ENCODE results near the gene OR51E2.

Gene OR51E2

DNA sequence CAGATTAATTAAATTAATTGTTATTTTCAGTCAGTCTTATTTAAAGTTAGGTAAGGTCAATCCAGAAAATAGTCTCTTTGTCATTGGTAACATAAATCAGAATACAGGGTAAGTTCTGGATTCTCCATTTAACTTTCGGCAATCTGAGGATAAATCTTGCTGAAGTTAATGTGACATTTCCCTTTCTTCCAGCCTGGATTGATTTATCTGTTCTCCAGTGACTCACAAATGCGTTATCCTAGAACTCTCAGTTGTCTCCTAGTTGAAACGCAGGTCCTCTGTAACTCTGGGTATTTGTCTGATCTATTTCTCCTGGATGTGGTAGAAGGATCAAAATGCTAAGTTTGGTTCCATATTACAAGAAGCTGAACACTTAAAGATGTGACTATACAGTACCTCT lies 32.9 kb downstream of the OR51E2 start:
- no peak for DNase-seq (ENCODE audit: extremely low spot score, insufficient read length, low read depth)
- FAIRE-seq = no peak

DNA sequence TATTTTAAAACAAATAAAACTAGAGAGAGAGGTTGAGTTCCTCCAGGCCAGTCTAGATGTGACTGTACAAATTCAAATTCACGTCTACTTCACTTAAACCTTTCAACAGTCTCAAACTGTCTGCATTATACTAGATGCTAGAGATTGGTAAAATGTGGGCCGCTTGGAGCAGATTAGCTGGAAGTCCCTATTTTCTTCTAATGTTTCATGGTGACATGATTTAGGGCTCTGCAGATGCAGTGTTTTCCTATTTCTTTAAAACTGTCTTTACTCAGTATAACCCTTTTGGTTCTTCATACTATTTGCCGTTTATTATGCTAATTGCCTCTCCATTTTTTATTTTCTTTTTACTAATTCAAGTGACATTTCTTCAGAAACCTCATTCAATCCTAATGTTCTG lies 33.5 kb downstream of the OR51E2 start:
- DNase-seq (ENCODE audit: extremely low spot score, insufficient read length, low read depth) = no peak
- FAIRE-seq = no peak

DNA sequence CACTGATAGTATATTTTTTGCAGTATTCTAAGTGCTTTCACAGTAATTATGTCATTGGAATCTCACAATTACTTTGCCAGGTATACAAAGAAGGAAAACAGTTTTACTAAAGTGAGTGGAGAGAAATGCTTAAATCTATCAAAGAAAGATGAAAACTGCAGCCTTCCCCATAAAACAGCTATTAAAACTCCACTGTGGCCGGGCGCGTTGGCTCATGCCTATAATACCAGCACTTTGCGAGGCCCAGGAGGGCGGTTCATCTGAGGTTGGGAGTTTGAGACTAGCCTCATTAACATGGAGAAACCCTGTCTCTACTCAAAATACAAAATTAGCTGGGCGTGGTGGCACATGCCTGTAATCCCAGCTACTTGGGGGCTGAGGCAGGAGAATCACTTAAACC lies 34.8 kb downstream of the OR51E2 start:
- no peak for FAIRE-seq
- no peak for DNase-seq (ENCODE audit: extremely low spot score, insufficient read length, low read depth)

DNA sequence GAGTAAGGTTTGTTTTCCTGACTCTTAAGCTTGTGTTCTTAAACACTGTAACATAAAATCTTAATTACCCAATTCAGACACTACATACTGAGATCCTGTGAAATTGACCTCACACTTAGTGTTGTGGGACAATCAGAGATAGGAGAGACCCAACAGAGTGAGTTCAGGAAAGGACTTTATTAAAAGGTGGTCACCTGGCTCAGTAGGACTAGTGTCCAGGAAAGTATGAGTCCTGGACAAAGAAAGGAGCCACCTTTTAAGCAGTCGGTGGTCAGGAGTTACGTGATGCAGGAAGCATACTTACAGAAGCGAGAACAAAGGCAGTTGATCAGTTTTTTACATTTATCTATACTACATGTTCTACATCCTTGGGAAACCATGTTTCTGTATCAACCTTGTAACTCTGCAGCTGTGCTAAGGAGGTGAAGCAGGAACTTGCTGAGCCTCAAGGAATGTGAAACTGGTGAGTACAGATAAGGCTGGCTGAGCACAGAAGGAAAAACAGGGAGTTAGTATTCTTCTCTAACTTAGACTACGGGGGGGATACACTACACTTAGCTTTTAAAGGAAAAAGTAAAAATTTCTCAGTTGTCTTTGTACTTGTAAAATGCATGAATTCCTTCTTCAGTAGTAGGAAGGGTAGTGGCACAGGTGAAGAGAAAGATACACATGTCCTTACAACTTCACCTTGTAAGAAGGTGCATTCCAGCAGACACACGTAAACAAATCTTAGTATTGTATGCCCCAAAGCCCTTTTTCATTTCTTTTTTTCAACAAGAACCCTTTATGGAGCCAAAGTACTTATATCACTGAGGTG lies 38.8 kb downstream of the OR51E2 start:
- no peak for DNase-seq (ENCODE audit: extremely low spot score, insufficient read length, low read depth)
- FAIRE-seq = no peak

GRCh38 chr11:4654635-4655369 lies 42.9 kb downstream of the OR51E2 start:
- FAIRE-seq = no peak
- no peak for DNase-seq (ENCODE audit: extremely low spot score, insufficient read length, low read depth)

- FAIRE-seq (no peak), DNase-seq (ENCODE audit: extremely low spot score, insufficient read length, low read depth) (no peak)
Measured at GRCh38 chr11:4647766-4648165, 49.9 kb downstream of the OR51E2 start.

DNA sequence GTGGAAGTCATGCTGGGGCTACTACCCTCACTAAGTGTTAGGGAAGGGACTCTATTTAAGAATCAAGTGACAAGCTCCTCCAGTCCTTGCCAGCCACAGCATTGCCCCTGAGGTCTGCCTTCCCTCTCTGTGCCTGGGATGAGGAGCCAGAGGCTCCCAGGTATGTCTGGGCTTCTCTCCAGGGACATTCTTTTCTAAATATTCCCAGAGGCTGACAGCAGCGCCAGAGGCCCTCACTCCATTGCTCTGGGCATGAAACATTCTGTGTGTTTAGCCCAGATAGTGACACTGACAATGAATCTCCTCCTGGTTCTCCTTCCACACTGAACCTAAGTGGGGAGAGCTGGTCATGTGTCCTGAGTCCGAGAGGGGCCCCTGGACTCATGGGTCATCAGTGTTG lies 51.7 kb downstream of the OR51E2 start:
- no peak for DNase-seq (ENCODE audit: extremely low spot score, insufficient read length, low read depth)
- no peak for FAIRE-seq

DNA sequence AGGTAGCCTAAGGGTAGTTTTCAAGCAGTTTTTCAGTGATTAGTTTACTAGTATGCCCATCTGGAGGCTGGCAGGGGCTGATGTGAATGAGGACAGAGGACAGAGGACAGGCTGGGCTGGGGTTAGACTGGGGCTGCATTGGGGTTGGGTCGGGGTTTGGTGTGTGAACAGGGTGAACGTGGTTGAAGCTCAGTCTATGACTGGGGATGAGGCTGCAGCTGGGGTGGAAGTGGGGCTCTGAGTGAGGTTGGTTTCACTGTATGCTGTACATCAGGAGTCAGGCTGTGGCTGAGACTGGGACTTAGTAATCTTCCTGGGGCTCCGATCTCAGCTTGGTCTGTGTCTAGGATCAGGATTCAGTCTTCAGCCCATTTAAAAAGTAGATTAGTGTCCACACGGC lies 53.4 kb downstream of the OR51E2 start:
- no peak for FAIRE-seq
- DNase-seq (ENCODE audit: extremely low spot score, insufficient read length, low read depth) = no peak

DNA sequence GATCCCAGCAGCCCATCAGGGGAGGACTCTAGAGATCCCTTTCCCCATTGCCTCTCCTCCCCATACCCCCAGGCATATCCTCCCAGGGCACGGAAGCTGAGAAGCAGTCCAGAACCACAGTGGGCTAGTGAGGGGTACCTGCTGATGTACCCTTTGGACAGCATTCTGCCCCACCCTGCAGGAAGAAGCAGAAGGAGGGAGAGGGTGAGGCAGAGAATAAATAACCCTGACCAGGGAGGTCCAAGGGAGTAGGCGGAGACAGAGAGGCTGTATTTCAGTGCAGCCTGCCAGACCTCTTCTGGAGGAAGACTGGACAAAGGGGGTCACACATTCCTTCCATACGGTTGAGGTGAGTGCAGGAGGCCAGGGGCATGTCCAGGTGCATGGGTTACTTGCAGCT lies 54.0 kb downstream of the OR51E2 start, which contains the start of gene OR51E1:
Gene OR51E1 (plus strand): TSS at position 301 of the 400 bp plus-strand sequence. CDS start 8,545 bp downstream, outside the sequence.
- DNase-seq (ENCODE audit: extremely low spot score, insufficient read length, low read depth) = no peak
- FAIRE-seq = no peak

GRCh38 chr11:4643076-4643475 lies 54.6 kb downstream of the OR51E2 start:
- no peak for DNase-seq (ENCODE audit: extremely low spot score, insufficient read length, low read depth)
- no peak for FAIRE-seq

- no peak for DNase-seq (ENCODE audit: extremely low spot score, insufficient read length, low read depth)
- FAIRE-seq = no peak
Measured at GRCh38 chr11:4642043-4642442, 55.6 kb downstream of the OR51E2 start.

DNA sequence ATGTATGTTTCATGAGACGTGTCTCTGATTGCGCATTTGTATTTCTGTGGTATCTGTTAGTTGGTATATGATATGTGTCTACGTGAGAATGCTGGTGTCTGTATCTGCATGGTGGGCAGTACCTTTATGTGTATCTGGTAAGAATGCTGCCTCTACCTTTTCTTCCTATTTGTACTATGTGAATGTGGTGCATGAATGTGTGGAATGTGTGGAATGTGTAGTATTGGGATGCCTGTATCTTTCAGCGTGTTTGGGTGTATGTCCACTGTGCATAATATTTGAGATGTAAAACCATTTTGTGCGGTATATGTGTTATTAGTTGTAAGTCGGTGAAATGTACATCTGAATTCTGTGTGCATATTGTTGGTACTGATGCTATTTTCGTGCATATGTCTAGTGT lies 56.2 kb downstream of the OR51E2 start:
- DNase-seq (ENCODE audit: extremely low spot score, insufficient read length, low read depth) = no peak
- no peak for FAIRE-seq

GRCh38 chr11:4639931-4640330 lies 57.7 kb downstream of the OR51E2 start:
- DNase-seq (ENCODE audit: extremely low spot score, insufficient read length, low read depth) (no peak), FAIRE-seq (no peak)

- FAIRE-seq (no peak), DNase-seq (ENCODE audit: extremely low spot score, insufficient read length, low read depth) (no peak)
Measured at GRCh38 chr11:4637662-4638047, 60.0 kb downstream of the OR51E2 start.

- FAIRE-seq = peak; percentile 92
- DNase-seq (ENCODE audit: extremely low spot score, insufficient read length, low read depth) = peak; percentile 30
Measured at GRCh38 chr11:4636962-4637661, 60.5 kb downstream of the OR51E2 start, which contains the start of gene OR51D1. TSS of gene OR51D1 (plus strand) at chr11:4637477. CDS start at chr11:4639791, 2,314 bp downstream.

DNA sequence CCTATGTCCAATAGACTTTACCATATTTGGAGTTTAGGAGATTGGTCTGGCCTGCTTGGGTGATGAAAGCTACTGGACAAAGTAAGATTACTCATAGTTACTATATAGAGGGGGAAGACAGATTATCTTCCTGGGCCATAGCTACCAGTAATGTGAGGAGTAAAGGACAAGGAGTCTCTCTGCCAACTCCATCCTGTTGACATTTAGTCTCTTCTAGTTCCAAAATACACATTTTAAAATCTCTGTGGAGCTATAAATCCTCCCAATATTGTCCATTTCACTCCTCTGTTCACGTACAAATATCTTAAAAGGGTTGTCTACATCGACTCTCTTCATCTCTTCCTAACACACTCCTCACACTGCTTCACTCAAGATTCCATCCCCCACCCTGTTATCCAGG lies 61.5 kb downstream of the OR51E2 start:
- no peak for FAIRE-seq
- DNase-seq (ENCODE audit: extremely low spot score, insufficient read length, low read depth) = no peak
